HG02852 (cell line): ENCODE data around the gene SURF6.
"Not testable (repeated sequence)": the region's sequence is repeated elsewhere in the genome, so short reads cannot be mapped to it uniquely, and the experiment has no call there.

ENCODE experiments used
- ATAC-seq: cut with Tn5 transposase; IDR thresholded peaks from one replicate; pipeline ENCODE4 v1.9.1; 2021; ENCODE audit warnings: mild to moderate bottlenecking, moderate library complexity; ENCODE audit not compliant: unreplicated experiment

The SURF6 gene

DNA sequence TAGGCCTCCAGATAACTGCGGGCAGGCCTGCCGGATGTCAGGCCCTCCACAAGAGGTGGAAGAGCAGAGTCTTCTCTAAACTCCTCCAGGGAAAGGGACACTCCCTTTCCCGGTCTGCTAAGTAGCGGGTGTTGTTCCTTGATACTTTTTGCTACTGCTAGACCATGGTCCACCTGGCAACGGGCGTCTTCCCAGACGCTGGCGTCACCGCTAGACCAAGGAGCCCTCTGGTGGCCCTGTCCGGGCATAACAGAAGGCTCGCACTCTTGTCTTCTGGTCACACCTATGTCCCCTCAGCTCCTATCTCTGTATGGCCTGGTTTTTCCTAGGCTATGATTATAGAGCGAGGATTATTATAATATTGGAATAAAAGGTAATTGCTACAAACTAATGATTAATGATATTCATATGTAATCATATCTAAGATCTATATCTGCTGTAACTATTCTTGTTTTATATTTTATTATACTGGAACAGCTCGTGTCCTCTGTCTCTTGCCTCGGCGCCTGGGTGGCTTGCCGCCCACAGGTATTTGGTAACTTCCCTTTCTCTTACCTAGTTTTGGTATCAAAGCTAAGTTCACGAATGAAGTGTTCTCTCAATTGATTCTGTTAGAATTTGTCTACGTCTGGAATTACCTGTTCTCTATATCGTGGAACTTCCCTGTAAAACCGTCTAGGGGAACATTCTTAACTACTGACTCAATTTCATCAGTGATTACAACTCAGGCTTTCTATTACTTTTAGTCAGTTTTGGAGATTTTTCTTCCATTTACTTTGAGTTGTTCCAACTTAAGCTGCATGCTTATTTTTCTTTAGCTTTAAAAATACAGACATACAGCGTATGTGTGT is 6.5 kb downstream of the SURF6 start:
- not testable (repeated sequence) for ATAC-seq

DNA sequence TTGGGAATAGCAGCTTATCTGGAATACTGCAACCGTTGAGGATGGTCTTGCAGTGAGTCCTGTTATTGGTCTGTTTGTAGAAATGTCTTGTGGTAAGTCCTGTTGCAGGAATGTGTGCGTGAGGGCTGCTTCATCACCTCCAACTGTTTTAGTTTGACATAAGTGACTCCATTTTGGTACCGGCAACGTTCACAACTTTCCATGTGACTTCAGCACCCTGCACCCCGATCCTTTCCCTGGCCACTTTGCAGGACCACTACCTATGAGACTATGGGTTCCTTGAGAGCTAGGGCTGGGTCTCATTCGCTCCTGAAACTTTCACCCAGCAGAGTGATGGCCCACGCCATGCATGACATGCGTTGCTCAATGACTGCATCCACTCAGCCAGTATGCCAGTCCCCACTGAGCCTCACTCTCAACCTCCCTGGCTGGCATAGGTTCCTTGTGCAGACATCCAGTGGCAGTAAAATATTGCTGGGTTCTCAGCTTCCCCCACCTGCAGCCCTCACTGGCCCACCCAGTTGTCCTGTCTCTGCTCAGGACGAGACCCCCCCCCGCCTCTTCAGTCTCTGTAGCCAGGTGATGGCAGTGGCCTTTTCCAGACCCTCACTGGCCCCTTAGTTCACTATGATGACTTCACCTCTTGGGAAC is 8.0 kb downstream of the SURF6 start:
- ATAC-seq = no peak

DNA sequence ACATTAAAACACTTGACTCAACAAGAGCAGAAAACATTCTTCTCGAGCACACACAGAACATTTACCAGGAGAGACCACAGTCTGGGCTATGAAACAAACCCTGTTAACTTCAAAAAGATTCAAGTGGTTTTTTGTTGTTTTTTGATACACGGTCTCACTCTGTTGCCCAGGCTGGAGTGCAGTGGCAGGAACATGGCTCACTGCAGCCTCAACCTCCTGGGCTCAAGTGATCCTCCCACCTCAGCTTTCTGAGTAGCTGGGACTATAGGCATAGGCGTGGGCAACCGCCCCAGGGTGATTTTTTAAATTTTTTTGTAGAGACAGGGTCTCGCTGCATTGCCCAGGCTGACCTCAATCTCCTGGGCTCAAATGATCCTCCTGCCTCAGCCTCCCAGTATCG is 9.0 kb downstream of the SURF6 start:
- not testable (repeated sequence) for ATAC-seq

DNA sequence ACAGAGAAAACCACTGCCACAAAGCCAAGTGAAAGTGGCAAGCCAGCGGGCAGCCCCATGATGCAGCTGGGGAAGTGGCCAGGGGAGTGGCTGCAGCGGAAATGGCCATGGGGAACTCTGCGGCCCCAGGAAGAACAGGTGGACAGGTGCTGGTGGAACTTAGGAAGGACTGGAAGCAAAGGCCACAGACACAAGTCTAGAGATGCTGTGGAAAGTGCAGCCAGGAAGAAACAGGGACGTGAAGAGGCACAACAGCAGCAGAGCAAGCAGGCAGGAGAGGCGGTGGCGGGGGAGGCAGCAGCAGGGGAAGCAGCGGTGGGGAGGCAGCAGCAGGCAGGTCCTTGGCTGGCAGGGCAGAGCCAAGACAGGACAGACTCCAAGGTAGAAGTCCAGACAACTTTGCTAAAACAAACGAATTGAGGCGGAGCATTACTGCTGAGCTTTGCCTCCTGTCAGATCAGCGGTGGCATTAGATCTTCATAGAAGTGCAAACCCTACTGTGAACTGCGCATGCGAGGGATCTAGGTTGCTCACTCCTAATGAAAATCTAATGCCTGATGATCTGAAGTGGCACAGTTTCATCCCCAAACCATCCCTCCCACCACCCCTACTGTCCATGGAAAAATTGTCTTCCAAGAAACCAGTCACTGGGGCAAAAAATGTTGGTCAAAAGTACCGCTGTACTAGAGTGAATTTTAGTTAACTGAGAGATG is 11.8 kb downstream of the SURF6 start:
- no peak for ATAC-seq

DNA sequence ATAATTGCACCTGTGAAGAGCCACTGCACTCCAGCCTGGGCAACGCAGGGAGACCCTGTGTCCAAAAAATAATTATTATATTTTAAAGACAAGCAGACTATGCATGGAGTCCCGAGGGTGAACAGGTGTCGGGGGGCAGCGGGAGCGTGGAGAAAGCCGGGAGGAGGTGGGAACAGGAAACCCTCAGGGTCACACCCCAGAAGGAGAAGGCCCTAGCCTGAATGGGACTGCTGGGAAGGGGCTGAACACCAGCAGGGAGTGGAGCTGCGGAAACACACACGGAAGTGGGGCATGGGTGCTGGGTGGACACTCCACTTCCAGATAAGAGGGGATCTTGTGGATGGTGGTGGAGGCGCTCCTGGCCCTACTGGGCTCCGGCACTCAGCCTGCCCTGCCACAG is 12.8 kb downstream of the SURF6 start:
- no peak for ATAC-seq

DNA sequence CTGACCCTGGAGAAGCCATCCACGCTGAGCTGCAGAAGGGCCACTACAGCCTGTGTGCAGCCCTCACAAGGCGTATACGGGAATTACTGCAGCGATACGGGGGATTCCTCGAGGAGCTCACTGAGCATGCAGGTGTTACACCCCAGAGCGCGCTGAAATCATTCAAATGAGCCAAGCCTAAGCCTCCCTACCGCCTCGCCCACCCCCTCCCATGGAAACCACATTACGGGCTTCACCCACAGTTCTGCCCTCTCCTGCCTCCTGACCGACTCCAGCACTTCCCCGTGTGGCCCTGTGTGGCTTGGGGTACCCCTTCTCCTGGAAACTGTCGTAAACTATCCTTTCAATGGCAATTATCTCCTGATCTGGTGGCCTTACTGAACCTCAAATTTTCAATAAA is 13.3 kb downstream of the SURF6 start:
- no peak for ATAC-seq

DNA sequence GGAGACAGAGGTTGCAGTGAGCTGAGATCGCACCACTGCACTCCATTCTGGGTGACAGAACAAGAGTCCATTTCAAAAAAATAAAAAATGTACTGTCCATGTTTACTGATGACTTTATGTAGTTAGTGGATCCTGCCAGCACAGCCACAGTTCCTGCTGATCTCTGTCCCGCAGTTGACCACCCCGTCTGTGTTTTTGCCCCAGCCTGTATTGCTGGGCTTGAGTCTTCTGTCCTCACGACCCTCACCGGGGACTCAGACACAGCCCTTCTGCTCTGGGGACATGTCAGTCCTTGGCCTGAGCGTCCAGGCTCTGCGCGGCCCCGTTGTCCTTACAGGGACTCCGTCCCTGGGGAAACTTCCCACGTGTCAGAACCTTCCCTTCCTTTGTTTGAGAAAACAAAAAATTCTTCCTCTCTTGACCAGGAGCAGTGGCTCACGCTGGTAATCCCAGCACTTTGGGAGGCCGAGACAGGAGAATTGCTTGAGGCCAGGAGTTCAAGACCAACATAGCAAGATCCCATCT is 14.5 kb downstream of the SURF6 start:
- no peak for ATAC-seq

DNA sequence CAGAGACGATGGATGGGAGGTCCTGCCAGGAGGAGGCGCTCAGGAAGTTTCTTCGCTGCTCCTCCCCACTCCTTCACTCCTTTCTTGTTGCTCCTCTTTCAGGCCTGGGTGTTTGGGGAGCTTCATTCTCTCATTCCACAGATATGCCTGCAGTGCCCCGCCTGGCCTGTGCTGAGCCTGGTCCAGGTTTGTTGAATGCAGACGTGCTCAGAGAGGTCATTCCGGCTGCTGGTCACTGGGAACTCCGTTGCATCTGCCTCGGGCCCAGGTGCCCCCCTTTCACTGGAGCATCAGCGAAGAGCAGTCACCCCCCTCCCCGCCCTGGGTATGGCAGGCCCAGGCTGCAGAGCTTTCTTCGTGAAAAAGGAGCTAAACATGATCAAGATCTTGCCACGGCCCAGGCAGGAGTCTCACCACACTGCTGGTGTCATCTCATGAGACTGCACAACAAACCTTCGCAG is 15.5 kb downstream of the SURF6 start:
- no peak for ATAC-seq

DNA sequence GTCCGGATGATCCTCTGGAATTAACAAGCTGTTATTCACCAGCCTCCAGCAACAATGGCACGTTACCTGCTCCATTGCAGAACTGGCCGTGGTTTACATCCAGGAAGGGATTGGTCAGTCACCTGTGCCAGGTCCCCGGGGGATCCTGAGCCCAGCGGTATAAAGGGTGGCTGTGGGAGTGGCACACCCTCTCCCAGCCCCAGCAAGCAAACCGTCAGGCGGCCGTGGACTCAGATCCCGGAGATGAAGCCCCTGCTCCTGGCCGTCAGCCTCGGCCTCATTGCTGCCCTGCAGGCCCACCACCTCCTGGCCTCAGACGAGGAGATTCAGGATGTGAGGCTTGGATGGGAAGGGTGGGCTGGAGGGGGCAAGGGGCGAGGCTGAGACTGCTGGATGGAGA is 18.4 kb downstream of the SURF6 start:
- not testable (repeated sequence) for ATAC-seq

DNA sequence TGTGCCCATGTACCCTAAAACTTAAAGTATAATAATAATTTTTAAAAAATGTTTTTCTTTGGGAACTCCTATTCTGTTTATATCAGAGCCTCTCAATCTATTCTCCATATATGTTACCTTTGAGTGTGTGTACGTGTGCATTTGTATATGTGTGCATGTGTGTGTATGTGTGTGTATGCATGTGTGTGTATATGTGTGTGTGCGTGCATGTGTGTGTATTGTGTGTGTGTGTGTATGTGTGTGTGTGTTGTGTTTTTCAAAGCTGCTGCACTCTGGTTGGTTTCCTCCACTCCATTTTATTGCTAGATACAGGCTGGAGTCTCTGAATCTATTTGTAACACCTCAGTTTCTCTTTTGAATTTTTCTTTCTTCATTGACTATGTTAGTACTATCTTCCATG is 20.0 kb downstream of the SURF6 start:
- ATAC-seq = no peak

DNA sequence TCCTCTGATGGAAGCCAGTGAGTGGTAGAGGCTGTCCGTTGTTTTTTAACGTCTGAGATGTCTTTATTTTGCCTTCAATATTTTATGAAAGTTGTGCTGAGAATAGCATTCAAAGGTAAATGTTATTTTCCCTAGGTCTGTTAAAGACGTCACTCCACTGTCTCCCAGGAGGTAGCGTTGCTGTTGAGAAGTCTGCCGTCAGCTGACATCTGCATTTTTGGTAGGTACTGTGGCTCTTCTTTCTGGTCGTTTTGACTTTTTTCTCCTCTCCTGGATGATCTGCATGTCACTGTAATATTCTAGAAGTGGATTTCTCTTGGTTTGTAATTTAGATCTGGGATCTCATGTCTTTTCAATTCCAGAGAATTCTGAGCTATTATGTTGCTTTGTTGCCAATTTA is 26.4 kb downstream of the SURF6 start:
- ATAC-seq = no peak

DNA sequence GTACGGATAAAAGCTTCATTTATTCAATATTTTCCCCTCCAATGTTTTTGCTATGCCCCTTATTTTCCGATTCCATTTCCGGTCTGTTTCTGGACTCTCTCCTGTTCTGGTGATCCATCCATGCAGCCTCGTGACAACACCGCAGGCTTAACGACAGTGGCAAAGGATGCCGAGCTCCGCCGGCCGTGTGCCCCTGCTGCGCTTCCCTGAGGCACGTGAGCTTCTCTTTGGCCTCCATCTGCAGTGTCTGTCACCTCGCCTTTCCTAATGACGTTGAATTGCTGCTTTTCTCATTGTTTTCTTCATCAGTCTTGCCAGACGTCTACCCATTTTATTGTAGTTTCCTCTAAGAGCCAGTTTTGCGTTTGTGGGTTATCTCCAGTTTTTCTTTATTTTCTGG is 28.7 kb downstream of the SURF6 start:
- no peak for ATAC-seq

DNA sequence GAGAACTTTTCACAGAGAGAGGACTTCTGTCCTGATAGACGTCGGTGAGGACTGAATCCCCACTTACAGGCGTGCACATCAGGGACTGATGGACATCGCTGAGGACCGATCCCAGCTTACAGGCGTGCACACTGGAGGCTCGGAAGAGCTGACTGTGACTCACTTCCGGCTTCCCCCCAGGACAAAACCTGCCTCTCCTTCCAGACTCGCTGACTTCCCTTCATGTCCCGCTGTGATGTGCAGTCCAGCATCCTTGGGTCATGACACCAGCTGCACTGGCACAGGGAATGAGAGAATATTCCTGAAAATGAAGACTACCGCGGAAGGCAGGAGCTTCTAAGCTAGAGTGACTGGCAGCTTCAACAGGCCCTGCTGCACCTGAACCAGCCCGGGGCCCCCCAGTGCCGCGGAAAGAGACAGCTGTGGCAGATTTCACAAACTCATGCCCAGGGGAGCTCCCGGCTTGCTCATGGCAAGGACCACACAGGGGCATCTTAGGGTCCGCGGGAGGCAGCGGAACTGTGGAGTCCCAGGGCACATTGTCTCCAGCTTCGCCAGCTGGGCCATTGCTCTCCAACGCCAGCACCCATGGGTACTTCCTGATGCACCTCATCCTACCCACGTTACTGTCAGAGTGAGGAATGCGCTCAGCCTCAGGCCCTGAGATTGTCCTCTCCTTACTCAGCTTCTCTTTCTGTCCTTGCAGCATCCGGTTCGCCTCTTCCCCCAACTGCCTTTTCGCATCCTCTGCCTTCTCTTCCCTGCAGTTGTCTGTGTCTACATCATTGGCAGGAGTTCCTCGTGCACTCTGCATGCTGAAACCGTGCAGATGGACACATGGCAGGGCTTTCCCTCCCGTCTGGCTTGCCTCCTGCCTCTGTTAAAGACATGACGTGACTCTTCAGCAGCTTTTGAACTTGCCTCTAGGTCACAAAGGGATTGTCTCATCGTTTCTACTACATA is 29.5 kb downstream of the SURF6 start:
- ATAC-seq = no peak

DNA sequence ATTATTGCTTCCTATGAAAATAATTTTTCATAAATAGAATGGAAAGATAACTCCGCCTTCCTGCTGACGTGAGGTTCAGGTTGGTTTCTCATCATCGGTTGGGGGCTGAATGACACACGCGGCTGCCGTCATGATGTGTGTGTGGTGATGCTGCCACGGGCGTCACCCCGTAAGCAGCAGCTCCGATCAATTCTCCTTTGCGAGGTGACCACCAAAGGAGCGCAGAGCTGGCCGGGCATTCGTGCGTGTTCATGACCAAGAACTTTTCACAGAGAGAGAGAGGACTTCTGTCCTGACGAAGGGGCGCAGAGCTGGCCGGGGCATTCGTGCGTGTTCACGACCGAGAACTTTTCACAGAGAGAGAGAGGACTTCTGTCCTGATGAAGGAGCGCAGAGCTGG is 30.3 kb downstream of the SURF6 start:
- no peak for ATAC-seq

DNA sequence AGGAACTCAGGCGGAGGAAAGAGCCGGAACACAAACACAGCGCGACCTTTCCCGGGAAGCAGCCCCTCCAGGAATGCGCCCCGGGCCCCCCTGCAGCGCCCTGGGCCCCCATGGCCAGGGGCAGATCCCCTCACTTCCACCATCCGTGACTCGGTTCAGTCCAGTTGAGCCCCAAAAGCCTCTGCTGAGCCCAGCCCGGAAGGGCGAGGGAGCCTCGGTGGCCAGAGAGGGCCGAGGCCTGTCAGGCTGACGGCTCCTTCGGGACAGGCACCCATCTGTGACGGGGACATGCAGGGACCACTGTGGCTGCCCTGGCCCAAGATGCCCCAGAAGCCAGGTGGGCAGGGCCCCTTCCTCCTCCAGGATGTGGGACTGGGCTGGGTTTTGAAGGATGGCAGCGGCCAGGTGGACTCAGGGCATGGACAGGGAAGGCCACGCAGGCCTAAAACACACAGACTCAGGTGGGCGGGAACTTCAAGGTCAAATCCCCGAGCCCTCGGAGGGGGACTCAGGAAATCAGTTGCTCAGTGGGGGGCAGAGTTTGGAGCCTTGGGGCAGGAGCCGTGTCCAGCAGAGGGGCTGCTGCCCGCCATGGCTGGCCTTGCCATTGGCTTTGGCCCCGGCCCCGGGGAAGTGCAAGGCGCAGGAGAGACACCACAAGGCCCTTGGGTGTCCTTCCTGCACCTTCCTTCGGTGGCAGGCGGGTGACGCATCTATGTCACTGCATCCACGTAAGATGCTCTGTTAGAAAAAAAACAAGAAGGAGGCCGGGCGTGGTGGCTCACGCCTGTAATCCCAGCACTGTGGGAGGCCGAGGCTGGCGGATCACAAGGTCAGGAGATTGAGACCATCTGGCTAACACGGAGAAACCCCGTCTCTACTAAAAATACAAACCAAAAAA is 31.3 kb downstream of the SURF6 start:
- no peak for ATAC-seq

DNA sequence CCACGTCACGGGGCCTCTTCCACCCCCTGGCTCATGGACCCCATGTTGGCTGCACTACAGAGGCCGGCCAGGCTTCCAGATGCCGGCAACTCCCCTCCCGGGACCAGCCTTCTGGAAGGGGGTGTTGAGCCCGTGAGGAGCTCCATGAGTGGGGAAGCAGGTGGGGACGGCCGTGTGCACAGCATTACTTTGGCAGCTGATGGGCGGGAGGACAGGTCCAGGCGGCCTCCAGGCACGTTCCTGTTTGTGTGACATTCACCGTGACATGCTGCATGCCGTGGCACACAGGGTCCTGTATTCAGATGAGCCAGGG is 31.9 kb downstream of the SURF6 start:
- no peak for ATAC-seq

DNA sequence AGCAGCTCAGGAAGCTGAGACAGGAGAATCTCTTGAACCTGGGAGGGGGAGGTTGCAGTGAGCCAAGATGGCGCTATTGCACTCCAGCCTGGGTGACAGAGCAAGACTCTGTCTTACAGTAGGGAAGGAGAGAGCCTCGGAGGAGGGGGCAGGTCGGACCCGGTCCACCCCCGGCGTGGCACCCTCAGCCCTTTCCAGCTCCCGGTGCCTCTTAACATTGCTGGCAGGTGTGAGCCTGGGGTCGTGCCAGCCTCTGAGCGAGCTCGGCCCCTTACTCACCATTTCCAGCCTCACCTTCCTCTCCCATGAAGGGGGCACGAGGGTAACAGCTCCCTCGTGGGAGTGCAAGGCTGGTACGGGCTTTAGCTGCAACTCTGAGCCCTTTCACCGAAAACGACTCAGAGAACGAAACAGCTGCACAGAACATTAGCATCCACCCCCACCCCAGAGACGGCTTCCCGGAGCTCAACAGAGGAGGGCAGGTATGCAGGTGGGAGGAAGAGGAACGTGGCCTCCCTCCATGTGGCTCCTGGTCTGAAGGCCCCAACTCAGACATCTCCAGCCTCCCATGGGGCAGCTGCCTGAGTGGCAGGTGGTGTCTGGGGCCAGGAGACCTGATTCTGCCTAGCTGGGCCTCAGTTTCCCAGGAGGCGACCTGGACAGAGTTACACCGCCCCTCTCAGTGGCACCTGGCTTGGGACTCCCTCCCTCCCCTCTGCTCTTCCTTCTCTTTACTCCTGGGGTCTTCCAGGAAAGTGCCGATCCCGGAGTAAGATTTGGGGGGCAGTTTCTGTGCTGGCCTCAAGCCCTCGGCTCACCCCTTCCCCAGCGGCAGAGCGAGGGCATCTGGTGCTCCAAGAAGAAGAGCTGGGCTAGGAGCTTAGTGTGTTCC is 32.5 kb downstream of the SURF6 start:
- no peak for ATAC-seq
